Central memory CD8-positive, alpha-beta T cell (primary cell): Measurements from ENCODE around the gene ATXN1.
"Not testable (repeated sequence)": the region's sequence is repeated elsewhere in the genome, so short reads cannot be mapped to it uniquely, and the experiment has no call there.

ENCODE experiments used
- ATAC-seq: fragments of 150-1000 bp; cut with Tn5 transposase; replicated peaks from 2 replicates; pipeline ENCODE4 v1.10.0; 2022; ENCODE audit warnings: mild to moderate bottlenecking, moderate FRiP score, moderate number of reproducible peaks; ENCODE audit not compliant: poor library complexity, severe bottlenecking; ENCODE audit errors: extremely low read depth
- DNase-seq, 2 donors: peaks; one replicate each; pipeline ENCODE4 v3.0.0; 2021; ENCODE audit warnings: low spot score in 2 of 2
- H3K27ac Mint-ChIP-seq: one replicate; pipeline ENCODE4 v1.8.0; 2022; ENCODE audit warnings: low read depth, mild to moderate bottlenecking, moderate library complexity, mixed read lengths
- H3K27me3 Mint-ChIP-seq: one replicate; pipeline ENCODE4 v1.8.0; 2022; ENCODE audit warnings: mixed read lengths
- H3K36me3 Mint-ChIP-seq: one replicate; pipeline ENCODE4 v1.8.0; 2022; ENCODE audit warnings: mild to moderate bottlenecking, moderate library complexity, mixed read lengths; ENCODE audit not compliant: insufficient read depth
- H3K4me1 Mint-ChIP-seq: one replicate; pipeline ENCODE4 v1.8.0; 2022; ENCODE audit warnings: mixed read lengths
- H3K4me3 Mint-ChIP-seq: one replicate; pipeline ENCODE4 v1.8.0; 2022; ENCODE audit warnings: mild to moderate bottlenecking, moderate library complexity, mixed read lengths
- H3K9me3 Mint-ChIP-seq: one replicate; pipeline ENCODE4 v1.8.0; 2022; ENCODE audit warnings: mixed read lengths

The ATXN1 gene

DNA sequence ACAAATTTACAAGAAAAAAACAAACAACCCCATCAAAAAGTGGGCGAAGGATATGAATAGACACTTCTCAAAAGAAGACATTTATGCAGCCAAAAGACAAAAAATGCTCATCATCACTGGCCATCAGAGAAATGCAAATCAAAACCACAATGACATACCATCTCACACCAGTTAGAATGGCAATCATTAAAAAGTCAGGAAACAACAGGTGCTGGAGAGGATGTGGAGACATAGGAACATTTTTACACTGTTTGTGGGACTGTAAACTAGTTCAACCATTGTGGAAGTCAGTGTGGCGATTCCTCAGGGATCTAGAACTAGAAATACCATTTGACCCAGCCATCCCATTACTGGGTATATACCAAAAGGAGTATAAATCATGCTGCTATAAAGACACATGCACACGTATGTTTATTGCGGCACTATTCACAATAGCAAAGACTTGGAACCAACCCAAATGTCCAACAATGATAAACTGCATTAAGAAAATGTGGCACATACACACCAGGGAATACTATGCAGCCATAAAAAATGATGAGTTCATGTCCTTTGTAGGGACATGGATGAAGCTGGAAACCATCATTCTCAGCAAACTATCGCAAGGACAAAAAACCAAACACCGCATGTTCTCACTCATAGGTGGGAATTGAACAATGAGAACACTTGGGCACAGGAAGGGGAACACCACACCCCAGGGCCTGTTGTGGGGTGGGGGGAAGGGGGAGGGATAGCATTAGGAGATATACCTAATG, 58.5 kb downstream of the ATXN1 start:
- not testable (repeated sequence) for H3K4me3 Mint-ChIP-seq, DNase-seq, H3K9me3 Mint-ChIP-seq, ATAC-seq, H3K27ac Mint-ChIP-seq, H3K27me3 Mint-ChIP-seq
- Mint-ChIP-seq H3K36me3 (peaks cover 12% of the 10 kb centered on the region), H3K4me1 (peaks cover 81% of the 10 kb centered on the region)

DNA sequence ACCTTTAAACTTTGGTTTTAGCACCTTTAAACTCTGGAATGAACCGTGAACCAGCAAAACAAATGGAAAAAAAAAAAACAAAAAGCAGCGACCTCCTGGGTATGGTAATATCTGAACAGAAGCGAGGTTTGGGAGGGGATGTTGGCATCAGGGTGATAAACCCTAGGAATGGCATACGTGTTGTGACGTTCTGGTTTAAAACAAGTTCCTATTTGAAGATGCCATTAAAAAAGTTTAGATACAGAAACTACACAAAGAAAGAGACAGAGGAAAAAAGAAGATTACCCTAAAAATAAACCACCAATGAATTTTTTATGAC, 60.4 kb downstream of the ATXN1 start:
- no peaks in the 10 kb centered on the region for H3K9me3 Mint-ChIP-seq
- peaks cover 16% of the 10 kb centered on the region for H3K36me3 Mint-ChIP-seq
- no peaks in the 10 kb centered on the region for H3K27me3 Mint-ChIP-seq
- H3K4me1 Mint-ChIP-seq: peaks cover 78% of the 10 kb centered on the region
- DNase-seq (no peak), ATAC-seq (peak; percentile 10)
- H3K27ac Mint-ChIP-seq: peak overlapping the region; percentile 95
- H3K4me3 Mint-ChIP-seq: peak overlapping the region; percentile 83

- no peaks in the 10 kb centered on the region for H3K9me3 Mint-ChIP-seq
- DNase-seq: peak; percentile 27 to 47
- no peaks in the 10 kb centered on the region for H3K27me3 Mint-ChIP-seq
- H3K4me1 Mint-ChIP-seq: peaks cover 75% of the 10 kb centered on the region
- ATAC-seq: peak; percentile 38
- peak overlapping the region; percentile 95 for H3K27ac Mint-ChIP-seq
- peak overlapping the region; percentile 83 for H3K4me3 Mint-ChIP-seq
- peaks cover 17% of the 10 kb centered on the region for H3K36me3 Mint-ChIP-seq
Measured at GRCh38 chr6:16700202-16700915, 60.9 kb downstream of the ATXN1 start.

DNA sequence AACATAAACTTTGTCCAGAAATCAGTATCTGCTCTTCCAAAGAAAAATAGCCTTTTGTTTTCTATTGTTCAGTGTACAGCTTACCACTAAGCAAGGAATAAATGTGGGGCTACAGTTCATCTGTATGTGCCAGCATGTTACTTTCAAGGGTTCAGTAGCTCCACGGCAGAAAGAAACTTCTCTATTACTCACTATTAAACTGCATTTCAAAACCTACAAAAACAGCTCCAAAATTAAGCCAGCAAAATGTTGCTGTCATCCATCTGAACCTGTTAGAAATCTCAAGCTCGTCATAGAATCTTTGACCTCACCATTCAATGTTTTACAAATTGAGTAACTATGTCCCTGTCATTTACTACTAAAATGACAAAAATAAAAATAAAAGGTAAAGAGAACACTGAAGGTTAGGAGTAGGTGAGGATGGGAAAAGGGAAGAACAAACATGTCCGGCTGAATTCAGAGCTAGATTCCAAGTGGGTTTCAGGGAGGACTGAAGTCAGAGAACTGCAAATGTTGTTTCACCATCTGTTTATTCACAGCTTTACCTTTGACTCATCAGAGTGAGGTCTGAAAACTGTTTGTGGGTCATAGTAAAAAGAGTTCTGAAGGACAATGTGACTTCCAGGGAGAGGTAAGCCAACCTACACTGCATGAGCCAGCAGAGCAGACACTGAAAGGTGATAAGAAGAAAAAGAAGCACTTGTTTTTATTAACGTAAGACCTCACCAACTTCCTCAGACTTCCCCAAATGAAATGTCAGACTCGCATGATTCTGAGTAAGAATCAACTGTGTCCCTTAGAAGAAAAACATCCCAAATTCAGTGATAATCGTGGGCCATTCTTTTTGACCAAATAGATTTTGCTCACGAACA, 62.0 kb downstream of the ATXN1 start:
- peak overlapping the region; percentile 95 for H3K27ac Mint-ChIP-seq
- H3K4me3 Mint-ChIP-seq: peak overlapping the region; percentile 83
- peak; percentile 67 for ATAC-seq
- peak in 1 of 2 donors; percentile 38 for DNase-seq
- no peaks in the 10 kb centered on the region for H3K27me3 Mint-ChIP-seq
- H3K4me1 Mint-ChIP-seq: peaks cover 75% of the 10 kb centered on the region
- no peaks in the 10 kb centered on the region for H3K9me3 Mint-ChIP-seq
- peaks cover 21% of the 10 kb centered on the region for H3K36me3 Mint-ChIP-seq

- peaks cover 23% of the 10 kb centered on the region for H3K36me3 Mint-ChIP-seq
- DNase-seq (no peak), ATAC-seq (no peak)
- peak overlapping the region; percentile 83 for H3K4me3 Mint-ChIP-seq
- H3K27ac Mint-ChIP-seq: peak overlapping the region; percentile 95
- no peaks in the 10 kb centered on the region for H3K27me3 Mint-ChIP-seq
- H3K9me3 Mint-ChIP-seq: no peaks in the 10 kb centered on the region
- H3K4me1 Mint-ChIP-seq: peaks cover 67% of the 10 kb centered on the region
Measured at GRCh38 chr6:16698162-16698533, 63.1 kb downstream of the ATXN1 start.

DNA sequence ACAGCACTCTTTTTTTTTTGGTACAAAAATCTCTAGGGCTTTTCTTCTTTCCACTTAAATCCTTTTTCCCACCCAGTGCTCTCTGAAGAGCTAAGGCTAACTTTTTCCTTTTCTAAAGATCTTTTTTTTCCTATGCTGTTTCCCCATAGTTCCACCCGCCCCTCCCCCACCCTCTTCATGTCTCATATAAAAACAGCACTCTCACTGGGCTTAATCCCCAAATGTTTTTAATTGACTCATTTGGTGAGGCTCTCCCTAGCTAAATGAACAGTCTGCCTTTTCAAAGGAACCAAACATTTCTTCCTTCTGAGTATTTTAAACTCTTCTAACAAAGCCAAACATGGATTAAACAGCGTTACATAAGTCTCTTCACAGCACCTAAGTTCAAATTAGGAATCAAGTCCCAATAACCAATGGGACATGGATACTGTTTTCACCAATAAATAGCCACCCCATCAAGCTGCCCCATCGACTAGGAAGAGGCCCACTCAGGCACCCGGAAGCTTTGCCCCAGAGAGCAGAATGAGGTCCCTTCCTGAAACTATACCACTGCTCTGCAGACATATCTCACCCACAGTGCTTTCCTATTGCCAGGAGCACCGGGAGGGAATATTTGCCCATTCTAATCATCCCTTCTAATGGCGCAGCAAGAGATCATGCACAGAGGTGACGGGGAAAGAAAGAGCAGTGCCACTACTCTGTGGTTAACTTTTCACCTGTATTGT, 63.7 kb downstream of the ATXN1 start:
- peaks cover 23% of the 10 kb centered on the region for H3K36me3 Mint-ChIP-seq
- no peaks in the 10 kb centered on the region for H3K9me3 Mint-ChIP-seq
- H3K27ac Mint-ChIP-seq: peak overlapping the region; percentile 95
- H3K4me1 Mint-ChIP-seq: peaks cover 67% of the 10 kb centered on the region
- ATAC-seq (no peak), DNase-seq (no peak)
- H3K4me3 Mint-ChIP-seq: peak overlapping the region; percentile 83
- H3K27me3 Mint-ChIP-seq: no peaks in the 10 kb centered on the region

- DNase-seq (no peak), ATAC-seq (no peak)
- Mint-ChIP-seq H3K9me3 (no peaks in the 10 kb centered on the region), H3K4me3 (no peak overlapping the region), H3K27ac (no peak overlapping the region), H3K36me3 (peaks cover 23% of the 10 kb centered on the region), H3K4me1 (peaks cover 67% of the 10 kb centered on the region), H3K27me3 (no peaks in the 10 kb centered on the region)
Measured at GRCh38 chr6:16696496-16696895, 64.8 kb downstream of the ATXN1 start.

DNA sequence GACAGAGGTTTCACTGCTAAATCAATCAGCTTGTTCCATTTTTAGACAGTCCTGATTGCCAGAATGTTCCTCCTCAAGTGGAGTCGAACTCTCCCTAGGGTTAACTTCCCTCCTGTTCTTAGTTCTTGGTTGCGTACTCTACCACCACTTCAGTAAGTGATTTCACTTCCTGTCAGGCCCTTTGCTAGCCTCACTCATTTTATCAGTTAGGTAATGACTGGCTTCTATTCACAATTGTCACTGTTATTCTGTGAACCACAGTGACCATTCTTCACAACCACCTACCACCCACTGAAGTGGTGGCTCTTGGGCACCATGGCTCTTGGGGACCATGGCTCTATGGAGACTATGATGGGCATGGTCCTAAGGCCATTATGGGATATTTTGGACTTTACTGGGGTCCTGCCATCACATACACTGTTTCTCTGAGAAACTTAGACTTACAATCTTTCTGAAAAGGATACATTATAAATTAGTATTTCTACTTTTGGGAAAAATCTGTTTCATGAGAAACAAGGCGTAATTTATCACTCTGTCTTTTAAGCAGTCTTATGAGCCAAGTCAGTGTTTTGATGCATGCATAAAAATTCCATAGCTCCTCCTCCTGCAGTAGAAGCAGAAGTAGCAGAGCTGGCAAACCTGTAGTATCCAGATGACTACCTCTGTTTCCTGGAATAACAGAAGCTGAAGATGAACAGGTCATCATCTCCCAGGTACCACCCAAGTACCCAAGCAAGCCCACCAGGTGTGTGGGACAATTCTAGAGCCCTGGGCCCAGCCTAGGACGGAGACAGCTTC, 66.3 kb downstream of the ATXN1 start:
- no peaks in the 10 kb centered on the region for H3K27me3 Mint-ChIP-seq
- H3K9me3 Mint-ChIP-seq: no peaks in the 10 kb centered on the region
- peaks cover 67% of the 10 kb centered on the region for H3K4me1 Mint-ChIP-seq
- peaks cover 15% of the 10 kb centered on the region for H3K36me3 Mint-ChIP-seq
- peak; percentile 45 for ATAC-seq
- peak overlapping the region; percentile 15 for H3K4me3 Mint-ChIP-seq
- peak overlapping the region; percentile 90 for H3K27ac Mint-ChIP-seq
- DNase-seq: no peak

GRCh38 chr6:16691324-16691723, 69.9 kb downstream of the ATXN1 start:
- DNase-seq: no peak
- Mint-ChIP-seq H3K9me3 (no peaks in the 10 kb centered on the region), H3K27me3 (no peaks in the 10 kb centered on the region), H3K27ac (peak overlapping the region; percentile 76), H3K36me3 (peaks cover 13% of the 10 kb centered on the region), H3K4me3 (peak overlapping the region; percentile 41), H3K4me1 (peaks cover 63% of the 10 kb centered on the region)
- peak; percentile 48 for ATAC-seq

- ATAC-seq: no peak
- no peak for DNase-seq
Measured at GRCh38 chr6:16690608-16691142, 70.6 kb downstream of the ATXN1 start.

DNA sequence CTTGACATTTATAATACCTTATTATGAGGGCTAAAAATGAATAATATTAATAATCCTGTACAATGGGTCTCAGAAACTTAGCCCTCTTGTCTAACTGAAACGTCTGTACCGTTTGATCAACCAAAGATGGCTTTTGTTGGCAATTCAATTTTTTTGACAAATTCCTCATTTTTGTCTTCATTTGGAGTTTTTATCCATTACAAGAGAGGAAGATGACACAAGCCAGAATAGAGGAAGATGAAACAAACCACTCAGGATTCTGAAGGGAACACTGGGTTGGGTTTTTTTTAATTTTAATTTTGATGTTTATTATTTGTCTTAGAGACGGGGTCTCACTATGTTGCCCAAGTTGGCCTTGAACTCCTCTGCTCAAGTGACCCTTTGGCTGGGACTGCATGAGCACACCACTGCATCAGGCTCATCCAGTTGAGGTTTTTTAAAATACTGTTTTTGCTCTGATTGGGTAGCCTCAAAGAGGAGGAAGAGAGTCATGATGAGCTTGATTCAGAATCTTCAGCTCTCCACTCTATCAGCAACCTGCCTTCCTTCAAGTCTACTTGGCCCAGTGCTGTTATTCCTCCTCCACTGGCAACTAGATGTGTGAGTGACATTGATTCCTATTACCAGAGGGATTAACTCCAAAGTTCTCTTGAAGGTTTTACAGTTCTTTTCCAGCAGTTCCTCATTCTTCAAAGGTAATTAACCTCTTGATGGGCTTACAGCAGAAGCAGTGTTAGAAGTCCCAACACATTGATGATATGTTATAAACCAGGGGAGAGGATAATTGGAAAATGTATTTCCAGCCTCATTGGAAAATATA, 71.3 kb downstream of the ATXN1 start:
- H3K27me3 Mint-ChIP-seq: no peaks in the 10 kb centered on the region
- H3K9me3 Mint-ChIP-seq: no peaks in the 10 kb centered on the region
- ATAC-seq (no peak), DNase-seq (no peak)
- peaks cover 52% of the 10 kb centered on the region for H3K4me1 Mint-ChIP-seq
- peaks cover 11% of the 10 kb centered on the region for H3K36me3 Mint-ChIP-seq
- H3K4me3 Mint-ChIP-seq: peak overlapping the region; percentile 41
- peak overlapping the region; percentile 76 for H3K27ac Mint-ChIP-seq

More at GRCh38 chr6:16690608-16691142, 70.6 kb downstream of the ATXN1 start:
- H3K27ac Mint-ChIP-seq: peak overlapping the region; percentile 76
- H3K27me3 Mint-ChIP-seq: no peaks in the 10 kb centered on the region
- peaks cover 57% of the 10 kb centered on the region for H3K4me1 Mint-ChIP-seq
- peak overlapping the region; percentile 41 for H3K4me3 Mint-ChIP-seq
- H3K36me3 Mint-ChIP-seq: peaks cover 13% of the 10 kb centered on the region
- H3K9me3 Mint-ChIP-seq: no peaks in the 10 kb centered on the region
